K562 (cell line): Measurements from ENCODE around the gene SDC3. TPM values are rescaled to one million over a fixed set of nuclear protein-coding genes. Genes with fewer than 3 reads are reported as not detected.

Source experiments
- BRD4 ChIP-seq: fragments of 200-600 bp; sonication (generic); IDR thresholded peaks from 2 replicates; pipeline ENCODE4 v1.6.1; 2017; ENCODE audit warnings: inconsistent platforms
- CLOCK ChIP-seq: fragments of 250-450 bp; sonication (Bioruptor Pico); IDR thresholded peaks from 2 replicates; pipeline ENCODE4 v1.4.0; 2020; ENCODE audit warnings: mild to moderate bottlenecking, moderate library complexity, borderline replicate concordance
- E4F1 ChIP-seq: fragments of 250-450 bp; sonication (Bioruptor Pico); IDR thresholded peaks from 2 replicates; pipeline ENCODE4 v1.5.0; 2021; ENCODE audit warnings: mild to moderate bottlenecking, borderline replicate concordance
- NR2C1 ChIP-seq, 2 experiments: fragments of 450-650 bp; IDR thresholded peaks; 2 replicates each; pipeline ENCODE4 v1.6.1; 2017; ENCODE audit warnings: mild to moderate bottlenecking in 2 of 2, antibody characterized with exemption in 1 of 2, inconsistent platforms in 1 of 2, missing compliant biosample characterization in 1 of 2, missing genetic modification characterization in 1 of 2
- RUNX1 ChIP-seq: sonication (generic); IDR thresholded peaks from 2 replicates; pipeline ENCODE4 v1.6.1; 2016; ENCODE audit warnings: antibody characterized with exemption, low read depth
- STAT5B ChIP-seq: fragments of 250-450 bp; sonication (Bioruptor Pico); IDR thresholded peaks from 2 replicates; pipeline ENCODE4 v1.8.0; 2021; ENCODE audit warnings: mild to moderate bottlenecking, inconsistent platforms
- ZNF551 ChIP-seq: fragments of 250-450 bp; sonication (Bioruptor Pico); IDR thresholded peaks from 2 replicates; pipeline ENCODE4 v1.5.0; 2021; ENCODE audit warnings: mild to moderate bottlenecking, moderate library complexity
- ZNF75A ChIP-seq: fragments of 450-650 bp; formaldehyde crosslinking; IDR thresholded peaks from 2 replicates; pipeline ENCODE4 v1.4.0; 2020; ENCODE audit warnings: mild to moderate bottlenecking
- polyA plus RNA-seq, 8 experiments: library from polyadenylated mRNA; depleted of rRNA in 4 of 8; stranded (reverse) in 5 of 8; unstranded in 3 of 8; fragments of >200 nt; fragmentation: Nextera tagmentation in 2 of 8; fragmentation: Illumina TruSeq in 1 of 8; extraction: Ambion mirVana in 2 of 8; extraction: Trizol in 1 of 8; gene quantifications; 2 replicates each; pipeline versions ENCODE4 v1.2.1 to v1.2.3, GENCODE V29; 2011 to 2014; ENCODE audit warnings: inconsistent platforms in 1 of 8, missing spikeins in 1 of 8
- total RNA-seq, 7 experiments: library from RNA; depleted of rRNA in 6 of 7; stranded (reverse); fragments of >200 nt in 6 of 7; fragmentation: Illumina TruSeq in 2 of 7; extraction: Trizol in 2 of 7; gene quantifications; 2 replicates each; pipeline versions ENCODE4 v1.2.1 to v1.2.3, GENCODE V29; 2011 to 2021; ENCODE audit warnings: low replicate concordance in 1 of 7

SDC3 gene
- total and polyA plus RNA-seq, 9 of the 15 experiments (the other 6 are each of a cell fraction or from before 2014, with no cell fraction given) = 0.38 to 44.1 (median 12.1) TPM

GRCh38 chr1:30920827-30921226, 12.3 kb upstream of the SDC3 start (continued):
- TF ChIP-seq NR2C1 (IDR thresholded peaks at IDR 0.05) (no peak), NR2C1 (tag; IDR thresholded peaks at IDR 0.05) (no peak), CLOCK (CRISPR knock-in tag) (no peak), STAT5B (CRISPR knock-in tag) (no peak), E4F1 (no peak), RUNX1 (no peak), ZNF551 (no peak), BRD4 (no peak), ZNF75A (CRISPR knock-in tag) (no peak)
